Measurements from ENCODE around the gene SCO2. TPM values are rescaled to one million over a fixed set of nuclear protein-coding genes. Genes with fewer than 3 reads are reported as not detected.
"Not testable (repeated sequence)": the region's sequence is repeated elsewhere in the genome, so short reads cannot be mapped to it uniquely, and the experiment has no call there.

Gene SCO2
- polyA plus RNA-seq, 1 donor (not counting 4 experiments of a cell fraction or from before 2014, with no cell fraction given): 1.9 TPM

DNA sequence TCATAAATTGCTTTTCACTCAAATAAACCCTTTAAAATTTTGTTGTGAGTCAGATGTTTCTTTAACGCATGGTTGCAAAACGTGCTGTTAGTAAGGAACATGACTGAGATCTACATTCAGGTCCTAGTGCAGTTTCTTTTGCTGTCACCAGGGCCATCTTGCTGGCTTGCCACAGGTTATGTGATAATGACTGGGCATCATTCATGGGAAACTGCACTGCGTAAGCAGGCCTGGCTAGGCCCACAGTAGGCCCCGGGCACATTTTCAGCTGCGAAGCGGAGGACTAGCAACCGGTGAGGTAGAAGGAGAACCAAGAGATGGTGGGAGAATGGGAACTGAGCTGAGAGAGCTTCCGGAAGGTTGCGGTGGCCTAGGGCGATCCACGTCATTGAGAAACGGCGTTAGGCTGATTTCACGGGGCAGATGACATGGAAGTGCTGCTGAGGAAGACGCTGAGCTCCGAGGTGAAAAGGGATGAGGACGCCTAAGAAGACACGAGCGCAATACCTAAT is 17.1 kb upstream of the SCO2 start:
- no peak for DNase-seq (ENCODE audit: low read depth, low spot score)
- no peaks in the 10 kb centered on the region for H3K36me3 ChIP-seq (ENCODE audit: control insufficient read depth in 2 of 2, extremely low read depth in 1 of 2, insufficient read depth in 2 of 2, low read length in 2 of 2)
- no peak overlapping the region for H3K4me3 ChIP-seq (ENCODE audit: control insufficient read depth in 2 of 3, extremely low read depth in 1 of 3, insufficient read depth in 2 of 3, low read depth in 1 of 3, low read length in 3 of 3)
- peak overlapping the region; percentile 98 for H3K27ac ChIP-seq (ENCODE audit: control insufficient read depth, insufficient read depth, low read length)
- dilution Hi-C loops (cut with MboI; ENCODE audit: extremely low pct_ligation_motif_present, low sequenced_read_pairs): no loop called here
- H3K79me2 ChIP-seq (ENCODE audit: control insufficient read depth, insufficient read depth, low read length): no peaks in the 10 kb centered on the region
- no peaks in the 10 kb centered on the region for H3K9me1 ChIP-seq (ENCODE audit: control insufficient read depth, extremely low read depth, insufficient read depth, low read length)
- no peak for FAIRE-seq
- H4K20me1 ChIP-seq (ENCODE audit: control insufficient read depth, extremely low read depth, insufficient read depth, low read length): no peaks in the 10 kb centered on the region
- H3K27me3 ChIP-seq (ENCODE audit: control insufficient read depth, extremely low read depth, insufficient read depth, low read length): peaks cover 7% of the 10 kb centered on the region
- no peak overlapping the region for H3K4me2 ChIP-seq (ENCODE audit: control insufficient read depth, extremely low read depth, insufficient read depth, low read depth, low read length)
- H3K4me1 ChIP-seq (ENCODE audit: control insufficient read depth, extremely low read depth, insufficient read depth, low read length): peaks cover 56% of the 10 kb centered on the region
- no peak for TF ChIP-seq EZH2 (IDR thresholded peaks at IDR 0.05; ENCODE audit: low read length)
- TF ChIP-seq, protein P1, sequence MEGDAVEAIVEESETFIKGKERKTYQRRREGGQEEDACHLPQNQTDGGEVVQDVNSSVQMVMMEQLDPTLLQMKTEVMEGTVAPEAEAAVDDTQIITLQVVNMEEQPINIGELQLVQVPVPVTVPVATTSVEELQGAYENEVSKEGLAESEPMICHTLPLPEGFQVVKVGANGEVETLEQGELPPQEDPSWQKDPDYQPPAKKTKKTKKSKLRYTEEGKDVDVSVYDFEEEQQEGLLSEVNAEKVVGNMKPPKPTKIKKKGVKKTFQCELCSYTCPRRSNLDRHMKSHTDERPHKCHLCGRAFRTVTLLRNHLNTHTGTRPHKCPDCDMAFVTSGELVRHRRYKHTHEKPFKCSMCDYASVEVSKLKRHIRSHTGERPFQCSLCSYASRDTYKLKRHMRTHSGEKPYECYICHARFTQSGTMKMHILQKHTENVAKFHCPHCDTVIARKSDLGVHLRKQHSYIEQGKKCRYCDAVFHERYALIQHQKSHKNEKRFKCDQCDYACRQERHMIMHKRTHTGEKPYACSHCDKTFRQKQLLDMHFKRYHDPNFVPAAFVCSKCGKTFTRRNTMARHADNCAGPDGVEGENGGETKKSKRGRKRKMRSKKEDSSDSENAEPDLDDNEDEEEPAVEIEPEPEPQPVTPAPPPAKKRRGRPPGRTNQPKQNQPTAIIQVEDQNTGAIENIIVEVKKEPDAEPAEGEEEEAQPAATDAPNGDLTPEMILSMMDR (optimal IDR thresholded peaks at IDR 0.05 in 1 of 3, IDR thresholded peaks at IDR 0.05 in 1 of 3, conservative IDR thresholded peaks at IDR 0.05 in 1 of 3; ENCODE audit: extremely low read depth in 1 of 3, insufficient read depth in 2 of 3, low read length in 3 of 3): peak in 1 of 3 experiments; percentile 27
- H3K9ac ChIP-seq (ENCODE audit: control insufficient read depth, extremely low read depth, insufficient read depth, low read length): peak overlapping the region; percentile 24
- H3K9me3 ChIP-seq (ENCODE audit: control insufficient read depth, low read depth, low read length): no peaks in the 10 kb centered on the region
- no peak overlapping the region for H2AFZ ChIP-seq (ENCODE audit: control insufficient read depth, low read length)

DNA sequence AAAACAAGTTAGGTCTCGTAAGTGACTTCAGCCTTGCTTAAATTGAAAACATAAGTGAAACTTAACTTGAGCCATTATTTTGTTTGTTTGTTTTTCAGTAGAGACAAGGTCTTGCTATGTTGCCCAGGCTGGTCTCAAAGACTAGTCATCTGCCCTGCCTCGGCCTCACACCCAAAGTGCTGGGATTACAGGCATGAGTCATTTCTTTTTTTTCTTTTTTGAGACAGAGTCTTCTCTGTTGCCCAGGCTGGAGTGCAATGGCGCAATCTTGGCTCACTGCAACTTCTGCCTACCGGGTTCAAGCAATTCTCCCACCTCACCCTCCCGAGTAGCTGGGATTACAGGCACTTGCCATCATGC is 16.2 kb upstream of the SCO2 start:
- Histone ChIP-seq H3K9ac (ENCODE audit: control insufficient read depth, extremely low read depth, insufficient read depth, low read length) (peak overlapping the region; percentile 45), H3K4me1 (ENCODE audit: control insufficient read depth, extremely low read depth, insufficient read depth, low read length) (peaks cover 56% of the 10 kb centered on the region), H3K27ac (ENCODE audit: control insufficient read depth, insufficient read depth, low read length) (peak overlapping the region; percentile 98)
- H3K4me3 ChIP-seq (ENCODE audit: control insufficient read depth in 2 of 3, extremely low read depth in 1 of 3, insufficient read depth in 2 of 3, low read depth in 1 of 3, low read length in 3 of 3); H3K36me3 ChIP-seq (ENCODE audit: control insufficient read depth in 2 of 2, extremely low read depth in 1 of 2, insufficient read depth in 2 of 2, low read length in 2 of 2); H3K27me3 ChIP-seq (ENCODE audit: control insufficient read depth, extremely low read depth, insufficient read depth, low read length); H4K20me1 ChIP-seq (ENCODE audit: control insufficient read depth, extremely low read depth, insufficient read depth, low read length); H2AFZ ChIP-seq (ENCODE audit: control insufficient read depth, low read length); DNase-seq (ENCODE audit: low read depth, low spot score); H3K79me2 ChIP-seq (ENCODE audit: control insufficient read depth, insufficient read depth, low read length); H3K4me2 ChIP-seq (ENCODE audit: control insufficient read depth, extremely low read depth, insufficient read depth, low read depth, low read length); H3K9me3 ChIP-seq (ENCODE audit: control insufficient read depth, low read depth, low read length); dilution Hi-C loops (cut with MboI; ENCODE audit: extremely low pct_ligation_motif_present, low sequenced_read_pairs); H3K9me1 ChIP-seq (ENCODE audit: control insufficient read depth, extremely low read depth, insufficient read depth, low read length): not testable (repeated sequence)
- FAIRE-seq: peak; percentile 41

DNA sequence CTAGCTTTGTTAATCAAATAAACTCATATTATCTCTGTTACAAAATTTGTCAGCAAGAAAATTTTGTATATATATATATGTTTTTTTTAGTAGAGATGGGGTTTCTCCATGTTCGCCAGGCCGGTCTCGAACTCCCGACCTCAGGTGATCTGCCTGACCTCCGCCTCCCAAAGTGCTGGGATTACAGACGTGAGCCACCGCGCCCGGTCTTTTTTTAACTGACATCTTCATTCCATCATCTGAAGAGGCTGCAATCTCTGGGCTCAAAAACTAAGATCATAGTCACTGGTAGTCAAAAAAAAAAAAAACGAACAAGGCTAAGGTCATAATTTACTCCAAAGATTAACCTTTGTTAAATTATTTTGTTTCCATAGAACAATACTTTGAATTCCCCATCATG is 15.0 kb upstream of the SCO2 start:
- DNase-seq (ENCODE audit: low read depth, low spot score): no peak
- H4K20me1 ChIP-seq (ENCODE audit: control insufficient read depth, extremely low read depth, insufficient read depth, low read length): no peaks in the 10 kb centered on the region
- peak overlapping the region; percentile 86 for H3K9ac ChIP-seq (ENCODE audit: control insufficient read depth, extremely low read depth, insufficient read depth, low read length)
- H3K27me3 ChIP-seq (ENCODE audit: control insufficient read depth, extremely low read depth, insufficient read depth, low read length): no peaks in the 10 kb centered on the region
- no peak for FAIRE-seq
- peaks cover 56% of the 10 kb centered on the region for H3K4me1 ChIP-seq (ENCODE audit: control insufficient read depth, extremely low read depth, insufficient read depth, low read length)
- H3K4me2 ChIP-seq (ENCODE audit: control insufficient read depth, extremely low read depth, insufficient read depth, low read depth, low read length): no peak overlapping the region
- H3K36me3 ChIP-seq (ENCODE audit: control insufficient read depth in 2 of 2, extremely low read depth in 1 of 2, insufficient read depth in 2 of 2, low read length in 2 of 2): no peaks in the 10 kb centered on the region
- no peaks in the 10 kb centered on the region for H3K9me1 ChIP-seq (ENCODE audit: control insufficient read depth, extremely low read depth, insufficient read depth, low read length)
- H3K9me3 ChIP-seq (ENCODE audit: control insufficient read depth, low read depth, low read length): no peaks in the 10 kb centered on the region
- no peaks in the 10 kb centered on the region for H3K79me2 ChIP-seq (ENCODE audit: control insufficient read depth, insufficient read depth, low read length)
- TF ChIP-seq, protein P1 (optimal IDR thresholded peaks at IDR 0.05 in 1 of 3, IDR thresholded peaks at IDR 0.05 in 1 of 3, conservative IDR thresholded peaks at IDR 0.05 in 1 of 3; ENCODE audit: extremely low read depth in 1 of 3, insufficient read depth in 2 of 3, low read length in 3 of 3): no peak
- TF ChIP-seq EZH2 (IDR thresholded peaks at IDR 0.05; ENCODE audit: low read length): no peak
- no peak overlapping the region for H2AFZ ChIP-seq (ENCODE audit: control insufficient read depth, low read length)
- peak overlapping the region; percentile 98 for H3K27ac ChIP-seq (ENCODE audit: control insufficient read depth, insufficient read depth, low read length)
- dilution Hi-C loops (cut with MboI; ENCODE audit: extremely low pct_ligation_motif_present, low sequenced_read_pairs): no loop called here
- no peak overlapping the region for H3K4me3 ChIP-seq (ENCODE audit: control insufficient read depth in 2 of 3, extremely low read depth in 1 of 3, insufficient read depth in 2 of 3, low read depth in 1 of 3, low read length in 3 of 3)
